Gastroesophageal sphincter (tissue), 2 donors: ENCODE data around the gene EDDM3A.

Experiments used
- EP300 ChIP-seq: sonication (generic); formaldehyde crosslinking; IDR thresholded peaks from one replicate; pipeline ENCODE4 v1.6.1; 2017; ENCODE audit warnings: antibody characterized with exemption, mild to moderate bottlenecking
- POLR2AphosphoS5 ChIP-seq: sonication (generic); formaldehyde crosslinking; IDR thresholded peaks from one replicate; pipeline ENCODE4 v1.6.1; 2017; ENCODE audit warnings: antibody characterized with exemption

- TF ChIP-seq EP300 (no peak), POLR2AphosphoS5 (no peak)
Observed at GRCh38 chr14:20723488-20723887, 22.2 kb upstream of the EDDM3A start.
